Stomach (tissue), 4 donors: ENCODE measurements around the gene AGBL4.

ENCODE experiments used
- POLR2A ChIP-seq, 4 donors: fragments of 450-650 bp; IDR thresholded peaks; one replicate each; pipeline ENCODE4 v1.6.1; 2016; ENCODE audit warnings: antibody characterized with exemption in 4 of 4, control low read depth in 2 of 4, mild to moderate bottlenecking in 1 of 4, moderate library complexity in 1 of 4
- TF ChIP-seq, protein P1 (sequence below), 7 experiments: fragments of 450-650 bp in 4 of 7; fragments of 200-600 bp in 3 of 7; sonication (generic) in 3 of 7; IDR thresholded peaks; one replicate each; pipeline ENCODE4 v1.5.1; 2016 to 2019; ENCODE audit warnings: antibody characterized with exemption in 7 of 7, control low read depth in 2 of 7, mild to moderate bottlenecking in 1 of 7

DNA sequence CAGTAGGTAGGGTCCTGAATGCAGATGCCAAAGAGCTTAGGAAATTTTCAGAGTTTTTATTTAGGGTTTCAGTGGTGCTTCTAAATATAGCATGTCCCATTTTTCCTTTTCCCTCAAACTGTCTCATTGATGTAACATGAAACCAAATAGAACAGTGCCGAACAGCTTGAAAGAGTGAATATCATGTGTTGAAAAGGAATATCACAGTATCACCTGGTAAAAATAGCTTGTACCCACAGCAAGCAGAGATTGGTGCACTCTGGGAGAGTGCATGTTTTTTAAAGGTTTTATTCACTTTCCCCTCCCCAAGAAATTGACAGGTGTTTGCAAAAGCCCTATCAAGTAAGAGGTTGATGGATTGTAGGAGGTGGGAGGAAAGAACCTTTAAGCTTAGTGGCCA lies 43.1 kb upstream of the AGBL4 start:
- no peak for TF ChIP-seq POLR2A (IDR thresholded peaks at IDR 0.05)
- TF ChIP-seq, protein P1, sequence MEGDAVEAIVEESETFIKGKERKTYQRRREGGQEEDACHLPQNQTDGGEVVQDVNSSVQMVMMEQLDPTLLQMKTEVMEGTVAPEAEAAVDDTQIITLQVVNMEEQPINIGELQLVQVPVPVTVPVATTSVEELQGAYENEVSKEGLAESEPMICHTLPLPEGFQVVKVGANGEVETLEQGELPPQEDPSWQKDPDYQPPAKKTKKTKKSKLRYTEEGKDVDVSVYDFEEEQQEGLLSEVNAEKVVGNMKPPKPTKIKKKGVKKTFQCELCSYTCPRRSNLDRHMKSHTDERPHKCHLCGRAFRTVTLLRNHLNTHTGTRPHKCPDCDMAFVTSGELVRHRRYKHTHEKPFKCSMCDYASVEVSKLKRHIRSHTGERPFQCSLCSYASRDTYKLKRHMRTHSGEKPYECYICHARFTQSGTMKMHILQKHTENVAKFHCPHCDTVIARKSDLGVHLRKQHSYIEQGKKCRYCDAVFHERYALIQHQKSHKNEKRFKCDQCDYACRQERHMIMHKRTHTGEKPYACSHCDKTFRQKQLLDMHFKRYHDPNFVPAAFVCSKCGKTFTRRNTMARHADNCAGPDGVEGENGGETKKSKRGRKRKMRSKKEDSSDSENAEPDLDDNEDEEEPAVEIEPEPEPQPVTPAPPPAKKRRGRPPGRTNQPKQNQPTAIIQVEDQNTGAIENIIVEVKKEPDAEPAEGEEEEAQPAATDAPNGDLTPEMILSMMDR (IDR thresholded peaks at IDR 0.05): no peak
